K562 (cell line): ENCODE results near the gene HPD. TPM values are rescaled to one million over a fixed set of nuclear protein-coding genes. Genes with fewer than 3 reads are reported as not detected.
A peak's percentile ranks its signal among the peaks of the same experiment; 100 is the strongest.

Experiments
- BRCA1 ChIP-seq, 2 experiments: fragments of 450-650 bp in 1 of 2; sonication (generic) in 1 of 2; formaldehyde crosslinking in 1 of 2; IDR thresholded peaks; 2 replicates each; pipeline versions ENCODE4 v1.5.0 to v1.6.1; 2017 to 2020; ENCODE audit warnings: mild to moderate bottlenecking in 1 of 2, missing genetic modification reagents in 1 of 2
- NR2C1 ChIP-seq, 2 experiments: fragments of 450-650 bp; IDR thresholded peaks; 2 replicates each; pipeline ENCODE4 v1.6.1; 2017; ENCODE audit warnings: mild to moderate bottlenecking in 2 of 2, antibody characterized with exemption in 1 of 2, inconsistent platforms in 1 of 2, missing compliant biosample characterization in 1 of 2, missing genetic modification characterization in 1 of 2
- SRSF9 ChIP-seq: fragments of 200-400 bp; formaldehyde crosslinking; IDR thresholded peaks from 2 replicates; pipeline ENCODE4 v1.6.1; 2017; ENCODE audit warnings: low read depth, low read length, borderline replicate concordance
- ZNF232 ChIP-seq: sonication (generic); formaldehyde crosslinking; IDR thresholded peaks from 2 replicates; pipeline ENCODE4 v1.8.0; 2022; ENCODE audit warnings: mild to moderate bottlenecking, missing genetic modification reagents
- ZNF57 ChIP-seq: fragments of 450-650 bp; formaldehyde crosslinking; IDR thresholded peaks from 2 replicates; pipeline ENCODE4 v1.4.0; 2020; ENCODE audit warnings: mild to moderate bottlenecking, moderate library complexity
- polyA plus RNA-seq, 8 experiments: library from polyadenylated mRNA; depleted of rRNA in 4 of 8; stranded (reverse) in 5 of 8; unstranded in 3 of 8; fragments of >200 nt; fragmentation: Nextera tagmentation in 2 of 8; fragmentation: Illumina TruSeq in 1 of 8; extraction: Ambion mirVana in 2 of 8; extraction: Trizol in 1 of 8; gene quantifications; 2 replicates each; pipeline versions ENCODE4 v1.2.1 to v1.2.3, GENCODE V29; 2011 to 2014; ENCODE audit warnings: inconsistent platforms in 1 of 8, missing spikeins in 1 of 8
- total RNA-seq, 7 experiments: library from RNA; depleted of rRNA in 6 of 7; stranded (reverse); fragments of >200 nt in 6 of 7; fragmentation: Illumina TruSeq in 2 of 7; extraction: Trizol in 2 of 7; gene quantifications; 2 replicates each; pipeline versions ENCODE4 v1.2.1 to v1.2.3, GENCODE V29; 2011 to 2021; ENCODE audit warnings: low replicate concordance in 1 of 7
- TF ChIP-seq, protein P1 (sequence below), 2 experiments: fragments of 450-650 bp; IDR thresholded peaks; 2 replicates each; pipeline ENCODE4 v1.6.1; 2016; ENCODE audit warnings: mild to moderate bottlenecking in 2 of 2, borderline replicate concordance in 1 of 2, low read depth in 1 of 2, moderate library complexity in 1 of 2
- TF ChIP-seq, protein P2 (sequence below): sonication (generic); formaldehyde crosslinking; IDR thresholded peaks from 2 replicates; pipeline ENCODE4 v1.4.0; 2020; ENCODE audit warnings: mild to moderate bottlenecking, missing genetic modification reagents
- TF ChIP-seq, protein P3 (sequence below), 2 experiments: IDR thresholded peaks; 2 replicates each; pipeline ENCODE4 v1.6.1; 2011; ENCODE audit warnings: borderline replicate concordance in 1 of 2, control low read depth in 1 of 2, low read depth in 1 of 2, low read length in 1 of 2, mild to moderate bottlenecking in 1 of 2, mixed read lengths in 1 of 2, moderate library complexity in 1 of 2; ENCODE audit not compliant: insufficient read depth in 1 of 2, insufficient read length in 1 of 2, poor library complexity in 1 of 2, severe bottlenecking in 1 of 2; ENCODE audit errors: extremely low read depth in 1 of 2

The HPD gene
- total and polyA plus RNA-seq, 9 of the 15 experiments (the other 6 are each of a cell fraction or from before 2014, with no cell fraction given), result 0.06 to 0.29 (median 0.07) TPM; not detected in 4

DNA sequence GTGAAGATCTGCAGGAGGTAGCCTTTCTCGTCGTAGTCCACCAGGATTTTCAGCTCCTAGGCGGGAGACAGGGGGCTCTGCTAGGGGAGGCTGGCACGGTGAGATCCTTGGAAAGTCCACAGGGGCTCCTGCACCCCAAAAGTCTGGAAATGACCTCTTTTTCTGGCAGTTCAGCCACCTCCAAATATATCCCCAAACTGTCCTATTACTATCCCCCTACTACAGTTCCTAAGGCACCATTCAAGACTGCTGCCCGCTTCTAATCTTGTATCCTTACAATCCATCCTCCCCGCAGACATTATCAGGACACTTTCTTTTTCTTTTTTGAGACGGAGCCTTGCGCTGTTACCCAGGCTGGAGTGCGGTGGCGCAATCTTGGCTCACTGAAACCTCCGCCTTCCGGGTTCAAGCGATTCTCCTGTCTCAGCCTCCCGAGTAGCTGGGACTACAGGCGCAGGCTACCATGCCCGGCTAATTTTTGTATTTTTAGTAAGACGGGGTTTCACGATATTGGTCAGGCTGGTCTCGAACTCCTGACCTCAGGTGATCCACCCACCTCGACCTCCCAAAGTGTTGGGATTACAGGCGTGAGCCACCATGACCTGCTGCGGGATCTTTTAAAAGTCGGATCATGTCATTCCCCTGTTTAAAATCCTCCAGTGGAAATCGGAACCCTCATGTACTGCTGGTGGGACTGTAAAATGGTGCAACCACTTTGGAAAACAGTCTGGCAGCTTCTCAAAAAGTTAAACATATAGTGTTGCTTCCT is 18.5 kb downstream of the HPD start (continued):
- TF ChIP-seq, protein P1, sequence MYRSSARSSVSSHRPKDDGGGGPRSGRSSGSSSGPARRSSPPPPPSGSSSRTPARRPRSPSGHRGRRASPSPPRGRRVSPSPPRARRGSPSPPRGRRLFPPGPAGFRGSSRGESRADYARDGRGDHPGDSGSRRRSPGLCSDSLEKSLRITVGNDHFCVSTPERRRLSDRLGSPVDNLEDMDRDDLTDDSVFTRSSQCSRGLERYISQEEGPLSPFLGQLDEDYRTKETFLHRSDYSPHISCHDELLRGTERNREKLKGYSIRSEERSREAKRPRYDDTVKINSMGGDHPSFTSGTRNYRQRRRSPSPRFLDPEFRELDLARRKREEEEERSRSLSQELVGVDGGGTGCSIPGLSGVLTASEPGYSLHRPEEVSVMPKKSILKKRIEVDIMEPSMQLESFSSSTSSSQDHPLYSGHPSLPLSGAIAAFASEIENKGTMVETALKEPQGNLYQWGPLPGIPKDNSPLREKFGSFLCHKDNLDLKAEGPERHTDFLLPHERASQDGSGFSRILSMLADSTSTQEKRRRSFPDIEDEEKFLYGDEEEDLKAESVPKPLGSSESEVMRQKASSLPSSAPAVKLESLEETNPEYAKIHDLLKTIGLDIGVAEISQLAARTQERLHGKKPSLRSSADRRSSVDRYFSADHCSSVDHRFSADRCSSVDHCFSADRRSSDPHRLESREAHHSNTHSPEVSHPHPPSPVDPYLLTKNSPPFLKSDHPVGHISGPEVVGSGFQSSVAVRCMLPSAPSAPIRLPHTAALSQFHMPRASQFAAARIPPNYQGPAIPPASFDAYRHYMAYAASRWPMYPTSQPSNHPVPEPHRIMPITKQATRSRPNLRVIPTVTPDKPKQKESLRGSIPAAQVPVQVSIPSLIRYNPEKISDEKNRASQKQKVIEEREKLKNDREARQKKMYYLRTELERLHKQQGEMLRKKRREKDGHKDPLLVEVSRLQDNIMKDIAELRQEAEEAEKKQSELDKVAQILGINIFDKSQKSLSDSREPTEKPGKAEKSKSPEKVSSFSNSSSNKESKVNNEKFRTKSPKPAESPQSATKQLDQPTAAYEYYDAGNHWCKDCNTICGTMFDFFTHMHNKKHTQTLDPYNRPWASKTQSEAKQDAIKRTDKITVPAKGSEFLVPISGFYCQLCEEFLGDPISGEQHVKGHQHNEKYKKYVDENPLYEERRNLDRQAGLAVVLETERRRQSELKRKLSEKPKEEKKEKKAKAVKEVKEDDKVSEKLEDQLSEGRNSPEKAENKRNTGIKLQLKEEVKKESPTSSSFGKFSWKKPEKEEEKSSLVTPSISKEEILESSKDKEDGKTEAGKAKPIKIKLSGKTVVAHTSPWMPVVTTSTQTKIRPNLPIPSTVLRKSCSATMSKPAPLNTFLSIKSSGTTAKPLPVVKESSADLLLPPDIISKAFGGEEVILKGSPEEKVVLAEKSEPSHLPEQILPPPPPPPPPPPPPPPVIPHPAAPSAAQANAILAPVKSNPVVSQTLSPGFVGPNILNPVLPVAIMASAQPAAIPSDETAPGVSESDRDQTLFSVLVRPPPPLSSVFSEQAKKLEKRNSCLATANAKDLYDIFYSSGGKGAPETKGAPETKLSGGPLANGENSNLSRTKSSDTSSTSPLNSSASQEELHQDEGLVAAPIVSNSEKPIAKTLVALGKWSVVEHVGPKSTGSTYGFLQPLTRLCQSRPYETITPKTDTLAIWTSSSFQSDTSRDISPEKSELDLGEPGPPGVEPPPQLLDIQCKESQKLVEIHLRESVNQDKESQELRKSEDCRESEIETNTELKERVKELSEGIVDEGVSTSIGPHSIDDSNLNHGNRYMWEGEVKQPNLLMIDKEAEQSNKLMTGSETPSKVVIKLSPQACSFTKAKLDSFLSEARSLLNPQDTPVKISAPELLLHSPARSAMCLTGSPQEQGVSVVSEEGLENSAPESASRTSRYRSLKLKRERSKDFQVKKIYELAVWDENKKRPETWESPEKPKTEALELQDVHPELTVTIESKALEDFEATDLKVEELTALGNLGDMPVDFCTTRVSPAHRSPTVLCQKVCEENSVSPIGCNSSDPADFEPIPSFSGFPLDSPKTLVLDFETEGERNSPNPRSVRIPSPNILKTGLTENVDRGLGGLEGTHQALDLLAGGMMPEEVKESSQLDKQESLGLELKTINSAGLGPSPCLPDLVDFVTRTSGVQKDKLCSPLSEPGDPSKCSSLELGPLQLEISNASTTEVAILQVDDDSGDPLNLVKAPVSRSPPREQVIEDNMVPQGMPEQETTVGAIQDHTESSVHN (IDR thresholded peaks at IDR 0.05; ENCODE audit: borderline replicate concordance in 1 of 2, low read depth in 1 of 2), result no peak
- no peak for TF ChIP-seq ZNF57 (CRISPR knock-in tag)
- TF ChIP-seq, protein P2, sequence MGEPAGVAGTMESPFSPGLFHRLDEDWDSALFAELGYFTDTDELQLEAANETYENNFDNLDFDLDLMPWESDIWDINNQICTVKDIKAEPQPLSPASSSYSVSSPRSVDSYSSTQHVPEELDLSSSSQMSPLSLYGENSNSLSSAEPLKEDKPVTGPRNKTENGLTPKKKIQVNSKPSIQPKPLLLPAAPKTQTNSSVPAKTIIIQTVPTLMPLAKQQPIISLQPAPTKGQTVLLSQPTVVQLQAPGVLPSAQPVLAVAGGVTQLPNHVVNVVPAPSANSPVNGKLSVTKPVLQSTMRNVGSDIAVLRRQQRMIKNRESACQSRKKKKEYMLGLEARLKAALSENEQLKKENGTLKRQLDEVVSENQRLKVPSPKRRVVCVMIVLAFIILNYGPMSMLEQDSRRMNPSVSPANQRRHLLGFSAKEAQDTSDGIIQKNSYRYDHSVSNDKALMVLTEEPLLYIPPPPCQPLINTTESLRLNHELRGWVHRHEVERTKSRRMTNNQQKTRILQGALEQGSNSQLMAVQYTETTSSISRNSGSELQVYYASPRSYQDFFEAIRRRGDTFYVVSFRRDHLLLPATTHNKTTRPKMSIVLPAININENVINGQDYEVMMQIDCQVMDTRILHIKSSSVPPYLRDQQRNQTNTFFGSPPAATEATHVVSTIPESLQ, result no peak
- TF ChIP-seq ZNF232, result no peak
- TF ChIP-seq, protein P3, sequence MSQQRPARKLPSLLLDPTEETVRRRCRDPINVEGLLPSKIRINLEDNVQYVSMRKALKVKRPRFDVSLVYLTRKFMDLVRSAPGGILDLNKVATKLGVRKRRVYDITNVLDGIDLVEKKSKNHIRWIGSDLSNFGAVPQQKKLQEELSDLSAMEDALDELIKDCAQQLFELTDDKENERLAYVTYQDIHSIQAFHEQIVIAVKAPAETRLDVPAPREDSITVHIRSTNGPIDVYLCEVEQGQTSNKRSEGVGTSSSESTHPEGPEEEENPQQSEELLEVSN (IDR thresholded peaks at IDR 0.05; ENCODE audit: borderline replicate concordance in 1 of 2, extremely low read depth in 1 of 2, insufficient read depth in 1 of 2, insufficient read length in 1 of 2, low read depth in 1 of 2, low read length in 1 of 2, poor library complexity in 1 of 2, severe bottlenecking in 1 of 2), result peak in 1 of 2 experiments; percentile 10
- TF ChIP-seq BRCA1 (IDR thresholded peaks at IDR 0.05), result no peak
- TF ChIP-seq BRCA1 (CRISPR knock-in tag; IDR thresholded peaks at IDR 0.05), result no peak
- no peak for TF ChIP-seq SRSF9
- no peak for TF ChIP-seq NR2C1 (IDR thresholded peaks at IDR 0.05)
- TF ChIP-seq NR2C1 (tag; IDR thresholded peaks at IDR 0.05), result peak; percentile 41; the same call in 1 of the 2 replicates
